GM18519 (cell line): ENCODE data around the gene ACD.

Experiments used
- ATAC-seq: cut with Tn5 transposase; IDR thresholded peaks from one replicate; pipeline ENCODE4 v1.9.1; 2021; ENCODE audit warnings: mild to moderate bottlenecking, moderate library complexity; ENCODE audit not compliant: unreplicated experiment, low FRiP score

The ACD gene

DNA sequence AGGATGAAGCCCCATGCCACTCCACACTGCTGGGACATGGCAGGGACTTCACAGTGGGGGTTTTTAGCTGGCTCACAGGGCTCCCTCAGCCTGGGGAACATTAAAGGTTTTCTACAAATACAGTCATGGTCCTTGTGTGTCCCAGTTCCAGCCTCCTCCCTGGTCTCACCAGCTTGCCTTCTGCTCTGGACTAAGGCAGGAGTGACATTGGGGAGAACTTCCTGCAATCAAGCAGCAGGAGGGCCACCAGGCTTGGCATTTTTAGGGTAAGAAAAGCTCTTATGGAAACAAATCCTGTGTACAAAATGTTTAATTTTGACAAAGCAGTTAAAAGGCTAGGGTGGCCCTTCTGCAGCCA lies 2.6 kb upstream of the ACD start:
- ATAC-seq, result no peak

GRCh38 chr16:67661886-67662652 lies 2.0 kb upstream of the ACD start:
- ATAC-seq, result no peak

DNA sequence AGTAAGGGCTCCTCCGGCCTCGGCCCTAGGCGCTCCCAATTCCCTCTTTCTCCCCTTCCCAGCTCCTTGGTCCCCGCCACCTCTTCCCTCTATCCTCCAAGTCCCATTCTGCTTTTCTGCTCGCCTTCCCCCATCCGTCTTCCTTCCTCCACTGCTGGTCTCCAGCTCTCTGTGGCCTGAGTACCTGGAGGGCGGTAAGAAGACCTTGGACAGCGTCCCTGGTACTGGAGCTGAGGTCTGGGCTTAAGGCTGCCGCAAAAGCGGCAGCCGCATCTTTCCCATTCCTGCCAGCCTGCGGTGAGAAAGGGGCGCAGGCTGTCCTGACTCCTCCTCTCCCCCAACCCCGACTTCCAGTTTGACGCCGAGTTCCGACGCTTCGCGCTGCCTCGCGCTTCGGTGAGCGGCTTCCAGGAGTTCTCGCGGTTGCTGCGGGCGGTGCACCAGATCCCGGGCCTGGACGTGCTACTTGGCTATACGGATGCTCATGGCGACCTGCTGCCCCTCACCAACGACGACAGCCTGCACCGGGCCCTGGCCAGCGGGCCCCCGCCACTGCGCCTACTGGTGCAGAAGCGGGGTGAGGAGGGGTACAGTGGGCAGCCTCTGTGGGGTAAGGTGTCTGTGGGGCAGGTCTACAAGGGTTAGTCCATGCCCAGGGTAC lies 1.2 kb upstream of the ACD start:
- ATAC-seq, result no peak

- ATAC-seq, result peak; percentile 47
These were observed 536 bp upstream of the ACD start, which contains the start of gene PARD6A for GRCh38 chr16:67660564-67661028. Gene PARD6A (plus strand): TSS chr16:67660960. CDS start chr16:67661039, 79 bp downstream.

GRCh38 chr16:67658849-67659674 lies 998 bp downstream of the ACD start:
- no peak for ATAC-seq

- no peak for ATAC-seq
These were observed 2.1 kb downstream of the ACD start for GRCh38 chr16:67657751-67658518.

DNA sequence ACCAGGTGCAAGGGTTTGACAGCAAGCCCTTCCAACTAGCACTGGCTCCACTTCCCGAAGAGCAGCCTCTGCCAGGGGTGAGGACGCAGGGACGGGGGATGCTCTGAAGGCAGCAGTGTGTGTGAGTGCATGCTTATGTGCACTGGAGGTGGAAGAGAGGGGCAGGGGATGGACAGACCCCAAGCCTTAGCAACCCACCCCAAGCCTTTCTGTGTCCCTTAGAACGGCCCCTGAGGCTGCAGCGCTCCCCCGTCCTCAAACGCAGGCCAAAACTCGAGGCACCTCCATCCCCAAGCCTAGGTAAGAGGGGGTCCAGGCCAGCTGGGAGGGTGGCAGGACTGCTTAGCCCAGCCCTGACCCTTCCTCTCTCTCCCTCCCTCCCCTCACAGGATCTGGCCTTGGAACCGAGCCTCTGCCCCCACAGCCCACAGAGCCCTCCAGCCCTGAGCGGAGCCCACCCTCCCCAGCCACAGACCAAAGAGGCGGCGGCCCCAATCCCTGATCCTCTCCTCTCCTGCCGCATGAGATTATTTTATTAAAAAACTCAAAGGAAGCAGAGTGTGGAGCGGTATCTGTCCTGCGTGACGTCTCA lies 2.9 kb downstream of the ACD start:
- ATAC-seq, result no peak

DNA sequence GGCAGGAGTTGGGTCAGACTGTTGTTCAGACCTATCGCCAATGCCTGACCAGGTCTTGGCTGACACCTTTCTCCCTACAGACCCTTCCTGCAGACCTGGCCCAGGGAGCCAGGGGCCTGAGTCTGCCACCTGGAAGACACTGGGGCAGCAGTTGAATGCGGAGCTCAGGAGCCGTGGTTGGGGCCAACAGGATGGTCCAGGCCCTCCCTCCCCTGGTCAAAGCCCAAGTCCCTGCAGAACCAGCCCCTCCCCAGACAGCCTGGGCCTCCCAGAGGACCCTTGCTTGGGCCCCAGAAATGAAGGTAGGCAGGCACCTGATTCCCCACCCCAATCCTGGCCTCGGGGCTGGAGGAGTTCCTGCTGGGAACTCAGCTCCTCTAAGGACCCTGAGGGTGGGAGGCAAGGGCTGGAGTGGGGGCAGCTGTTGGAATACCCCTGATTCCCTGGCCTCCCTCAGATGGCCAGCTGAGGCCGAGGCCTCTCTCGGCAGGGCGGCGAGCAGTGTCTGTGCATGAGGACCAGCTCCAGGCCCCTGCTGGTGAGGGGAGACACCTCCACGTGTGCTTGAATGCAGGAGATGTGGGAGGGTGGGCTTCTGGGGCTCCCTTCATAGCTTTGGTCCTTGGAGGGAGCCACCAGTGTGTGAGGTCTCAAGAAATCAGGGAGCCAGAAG lies 3.6 kb downstream of the ACD start:
- no peak for ATAC-seq

DNA sequence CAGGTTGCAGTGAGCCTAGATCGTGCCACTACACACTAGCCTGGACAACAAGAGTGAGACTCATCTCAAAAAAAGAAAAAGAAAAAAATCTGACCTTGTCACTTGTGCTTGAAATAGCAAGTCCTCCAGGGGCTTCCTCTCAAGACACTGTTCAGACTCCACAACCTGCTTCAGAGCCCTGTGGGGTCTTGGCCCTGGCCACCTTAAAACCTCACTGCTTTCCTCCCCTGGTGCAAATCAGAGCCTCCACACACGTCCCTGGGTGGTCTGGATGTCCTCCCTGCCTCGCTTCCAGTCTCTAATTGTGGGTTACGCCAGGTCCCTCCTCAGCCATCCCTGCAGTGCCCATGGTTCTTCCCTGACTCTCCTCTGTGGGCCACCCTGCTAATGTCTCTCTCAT lies 4.7 kb downstream of the ACD start:
- ATAC-seq, result no peak

GRCh38 chr16:67654403-67654911 lies 5.6 kb downstream of the ACD start:
- ATAC-seq, result no peak

DNA sequence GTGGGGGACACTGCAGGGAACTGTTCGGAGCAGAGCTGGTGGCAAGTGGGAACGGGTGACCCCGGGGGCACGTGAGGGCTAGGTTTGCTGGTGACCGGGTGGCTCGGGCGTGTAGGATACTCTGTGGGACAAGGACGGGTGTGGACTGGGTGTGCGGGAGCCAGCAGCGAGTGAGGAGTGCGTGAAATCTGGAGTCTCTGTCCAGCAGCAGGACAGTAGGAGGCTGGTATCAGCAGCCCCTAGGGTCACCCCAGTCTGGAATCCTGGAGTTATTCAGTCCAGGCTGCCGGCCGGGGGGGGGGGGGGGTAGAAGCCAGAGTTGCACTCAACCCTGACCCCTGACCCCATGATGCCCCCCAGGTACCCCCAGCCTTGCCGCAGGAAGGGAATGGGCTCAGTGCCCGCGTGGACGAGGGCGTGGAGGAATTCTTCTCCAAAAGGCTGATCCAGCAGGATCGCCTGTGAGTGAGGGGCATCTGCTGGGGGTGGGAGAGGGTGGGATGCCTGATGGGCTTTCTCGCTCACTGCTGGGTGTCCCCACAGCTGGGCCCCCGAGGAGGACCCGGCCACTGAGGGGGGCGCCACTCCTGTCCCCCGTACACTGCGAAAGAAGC lies 6.2 kb downstream of the ACD start:
- no peak for ATAC-seq

DNA sequence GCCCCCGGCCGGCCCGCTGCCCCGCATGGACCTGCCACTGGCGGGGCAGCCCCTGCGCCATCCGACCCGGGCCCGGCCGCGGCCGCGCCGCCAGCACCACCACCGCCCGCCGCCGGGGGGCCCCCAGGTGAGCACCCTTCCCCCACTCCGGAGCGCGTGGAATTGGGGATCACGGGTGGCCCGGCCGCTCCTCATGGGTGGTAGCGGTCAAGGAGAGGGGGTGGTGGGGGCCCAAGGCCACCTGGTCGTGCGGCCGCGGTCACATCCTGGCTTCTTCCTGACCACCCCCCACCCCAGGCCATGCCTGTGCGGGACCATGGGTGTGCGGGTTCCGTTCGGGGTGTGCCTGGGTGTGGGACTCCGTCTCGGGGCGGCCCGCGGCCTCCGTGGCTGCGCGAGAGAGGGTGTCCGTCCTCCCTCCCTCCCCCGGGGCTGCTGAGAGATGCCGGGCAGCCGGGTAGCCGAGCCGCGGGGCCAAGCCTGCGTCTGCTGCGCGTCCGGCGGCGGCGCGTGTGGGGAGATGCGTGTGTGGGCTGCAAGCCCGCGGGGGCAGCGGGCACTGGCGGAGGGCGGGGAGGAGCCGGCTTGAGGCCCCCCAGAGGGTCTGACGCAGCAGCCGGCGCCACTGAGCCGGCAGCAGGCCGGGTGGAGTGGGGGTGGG lies 6.8 kb downstream of the ACD start:
- ATAC-seq, result no peak

- ATAC-seq, result no peak
These were observed 7.4 kb downstream of the ACD start for GRCh38 chr16:67652578-67653127.

- no peak for ATAC-seq
These were observed 8.2 kb downstream of the ACD start for GRCh38 chr16:67651847-67652246.

DNA sequence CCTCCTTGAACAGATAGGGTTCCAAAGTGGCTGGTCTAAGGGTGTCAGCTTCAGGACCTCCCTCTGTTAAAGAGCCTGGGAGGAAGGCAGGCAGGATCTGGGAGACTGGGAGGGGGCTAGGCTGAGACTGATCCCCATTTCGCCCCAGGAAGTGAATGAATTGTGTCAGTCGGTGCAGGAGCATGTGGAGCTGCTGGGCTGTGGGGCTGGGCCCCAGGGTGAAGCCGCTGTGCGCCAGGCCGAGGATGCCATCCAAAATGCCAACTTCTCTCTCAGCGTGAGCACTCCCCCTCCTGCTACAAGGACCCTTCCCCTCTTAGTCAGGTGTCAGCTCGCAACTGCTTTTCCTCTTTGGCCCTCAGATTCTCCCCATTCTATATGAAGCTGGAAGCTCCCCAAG lies 9.0 kb downstream of the ACD start:
- ATAC-seq, result no peak

DNA sequence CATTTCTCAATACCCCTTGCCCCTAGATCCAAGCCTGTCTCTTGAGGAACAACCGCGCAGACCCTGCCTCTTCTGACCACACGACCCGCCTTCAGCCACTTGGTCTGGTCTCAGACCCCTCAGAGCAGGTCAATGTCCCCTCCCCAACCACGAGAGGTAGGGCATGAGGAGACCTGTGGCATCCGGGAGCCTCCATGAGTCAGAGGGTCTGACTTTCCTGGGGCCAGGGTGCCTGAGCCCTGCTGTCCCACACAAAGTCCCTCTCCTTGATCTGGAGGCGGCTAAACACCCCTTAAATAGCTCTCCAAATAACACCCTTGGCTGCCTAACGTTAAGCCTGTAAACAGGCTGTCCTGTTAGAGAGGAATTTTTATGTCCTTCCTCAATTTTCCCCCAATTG lies 10.0 kb downstream of the ACD start:
- no peak for ATAC-seq

DNA sequence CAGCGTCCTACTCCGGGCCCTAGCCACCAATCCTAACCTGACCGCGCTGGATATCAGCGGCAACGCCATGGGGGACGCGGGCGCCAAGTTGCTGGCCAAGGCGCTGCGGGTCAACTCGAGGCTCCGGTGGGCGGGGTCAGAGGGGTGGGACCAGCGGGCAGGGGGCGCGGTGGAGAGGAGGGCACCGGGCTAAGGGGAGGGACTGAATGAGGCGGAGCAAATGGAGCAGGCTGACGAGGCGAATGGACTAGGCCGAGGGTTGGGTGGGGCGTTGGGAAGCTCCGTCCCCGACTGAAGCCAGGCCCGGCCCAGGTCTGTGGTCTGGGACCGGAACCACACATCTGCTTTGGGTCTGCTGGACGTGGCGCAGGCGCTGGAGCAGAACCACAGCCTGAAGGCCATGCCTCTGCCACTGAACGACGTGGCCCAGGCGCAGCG lies 10.5 kb downstream of the ACD start:
- no peak for ATAC-seq

DNA sequence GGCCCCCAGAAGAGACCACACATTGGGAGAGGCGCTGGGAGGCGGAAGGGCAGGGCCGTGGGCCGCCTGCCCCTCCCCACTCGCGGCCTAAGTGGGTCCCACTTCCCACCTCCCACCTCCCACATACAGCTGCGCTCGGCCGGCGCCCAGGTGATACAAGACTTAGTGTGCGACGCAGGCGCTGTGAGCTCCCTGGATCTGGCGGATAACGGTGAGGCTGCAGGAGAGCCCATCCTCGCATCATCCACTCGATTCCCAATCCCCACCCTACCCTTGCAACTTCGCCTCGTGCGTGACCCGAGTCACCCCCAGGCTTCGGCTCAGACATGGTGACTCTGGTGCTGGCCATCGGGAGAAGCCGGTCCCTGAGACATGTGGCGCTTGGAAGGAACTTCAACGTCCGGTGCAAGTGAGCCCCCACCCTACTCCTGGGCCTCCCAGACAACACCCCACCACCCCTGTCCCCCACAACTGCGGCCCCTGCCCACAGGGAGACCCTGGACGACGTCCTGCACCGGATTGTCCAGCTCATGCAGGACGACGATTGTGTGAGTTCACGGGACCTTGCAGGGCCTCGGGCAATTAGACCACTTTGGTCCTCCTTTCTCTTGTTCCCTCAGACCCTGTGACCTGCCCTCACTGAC lies 11.2 kb downstream of the ACD start:
- ATAC-seq, result no peak
